ENCODE data around the gene AQP12A.
A peak's percentile ranks its signal among the peaks of the same experiment; 100 is the strongest.
"Not testable (repeated sequence)": the region's sequence is repeated elsewhere in the genome, so short reads cannot be mapped to it uniquely, and the experiment has no call there.

Gene AQP12A

DNA sequence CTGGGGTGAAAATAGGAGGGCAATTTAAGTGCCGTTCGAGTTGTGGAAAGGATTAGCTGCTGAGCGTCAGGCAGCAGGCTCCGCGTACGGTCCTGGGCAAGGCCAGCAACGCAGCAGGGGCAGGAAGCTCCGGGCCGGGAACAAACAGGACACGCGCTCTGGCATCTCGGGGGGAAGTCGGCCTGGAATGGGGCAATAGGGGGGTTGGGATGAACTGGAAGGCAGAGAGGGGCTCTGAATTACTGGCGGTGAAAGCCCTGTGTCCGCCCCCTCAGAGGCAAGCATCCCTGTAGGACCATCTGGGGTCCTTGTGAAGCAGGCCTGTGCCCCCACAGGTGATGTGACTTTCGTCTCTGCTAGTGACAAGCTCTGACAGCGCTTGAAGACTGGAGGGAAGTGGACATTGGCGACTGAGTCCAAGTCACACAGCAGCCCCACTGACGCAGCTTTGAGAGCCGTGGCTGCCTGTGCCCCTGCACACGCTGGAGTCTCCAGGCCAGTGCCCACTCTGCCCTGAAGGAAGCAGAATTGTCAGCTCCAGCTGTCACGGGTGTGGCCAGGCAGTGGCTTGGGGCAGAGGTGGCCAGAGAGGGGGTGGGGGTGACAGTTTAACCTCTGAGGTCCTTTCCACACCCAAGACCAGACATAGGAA, 44.0 kb upstream of the AQP12A start:
- Mint-ChIP-seq H3K4me1 (ENCODE audit: low read depth in 2 of 2) (peaks cover 12 to 13% of the 10 kb centered on the region in 2 donors), H3K27ac (peak overlapping the region; percentile 38 to 64), H3K4me3 (peak overlapping the region in 1 of 2 donors; percentile 5), H3K9me3 (peaks cover 0 to 1% of the 10 kb centered on the region in 2 donors), H3K36me3 (ENCODE audit: insufficient read depth) (peaks cover 11% of the 10 kb centered on the region), H3K27me3 (peaks cover 27 to 34% of the 10 kb centered on the region in 2 donors)
- DNase-seq = no peak
- ATAC-seq (replicated peaks) = no peak

DNA sequence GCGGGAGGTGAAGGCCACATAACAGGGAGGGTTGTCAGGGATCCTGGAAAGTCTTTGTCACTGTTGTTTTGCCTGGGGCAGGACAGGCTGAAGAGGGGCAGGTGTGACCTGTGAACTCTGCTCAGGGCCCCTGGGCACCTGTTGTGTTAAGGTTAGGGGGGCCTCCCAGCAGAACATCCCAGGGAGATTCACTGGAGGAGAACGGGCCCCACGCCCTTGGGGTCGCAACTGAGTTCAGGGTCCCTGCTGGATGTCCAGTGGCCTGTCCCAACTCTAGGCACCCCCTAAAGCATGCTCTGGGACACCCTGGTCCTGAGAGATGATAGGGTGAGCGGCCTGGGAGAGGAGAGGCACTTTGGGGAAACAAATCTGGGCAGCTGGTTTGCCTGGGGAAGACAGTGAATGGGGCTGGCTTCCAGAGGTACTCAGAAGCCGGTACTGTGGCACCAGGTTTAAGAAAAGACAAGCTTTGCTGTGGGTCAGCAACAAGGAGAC, 43.5 kb upstream of the AQP12A start:
- no peak for DNase-seq
- peaks cover 12 to 13% of the 10 kb centered on the region in 2 donors for H3K4me1 Mint-ChIP-seq (ENCODE audit: low read depth in 2 of 2)
- no peak for ATAC-seq (replicated peaks)
- peaks cover 28 to 36% of the 10 kb centered on the region in 2 donors for H3K27me3 Mint-ChIP-seq
- peaks cover 0 to 1% of the 10 kb centered on the region in 2 donors for H3K9me3 Mint-ChIP-seq
- peaks cover 11% of the 10 kb centered on the region for H3K36me3 Mint-ChIP-seq (ENCODE audit: insufficient read depth)
- no peak overlapping the region for H3K4me3 Mint-ChIP-seq
- H3K27ac Mint-ChIP-seq = peak overlapping the region; percentile 46 to 60

- Mint-ChIP-seq H3K4me1 (ENCODE audit: low read depth in 2 of 2) (peaks cover 11 to 13% of the 10 kb centered on the region in 2 donors), H3K9me3 (peaks cover 0 to 1% of the 10 kb centered on the region in 2 donors), H3K4me3 (no peak overlapping the region), H3K36me3 (ENCODE audit: insufficient read depth) (peaks cover 11% of the 10 kb centered on the region), H3K27me3 (peaks cover 28 to 36% of the 10 kb centered on the region in 2 donors), H3K27ac (peak overlapping the region; percentile 46 to 60)
- ATAC-seq (replicated peaks) (no peak), DNase-seq (no peak)
Measured at GRCh38 chr2:240648650-240649275, 42.9 kb upstream of the AQP12A start.

DNA sequence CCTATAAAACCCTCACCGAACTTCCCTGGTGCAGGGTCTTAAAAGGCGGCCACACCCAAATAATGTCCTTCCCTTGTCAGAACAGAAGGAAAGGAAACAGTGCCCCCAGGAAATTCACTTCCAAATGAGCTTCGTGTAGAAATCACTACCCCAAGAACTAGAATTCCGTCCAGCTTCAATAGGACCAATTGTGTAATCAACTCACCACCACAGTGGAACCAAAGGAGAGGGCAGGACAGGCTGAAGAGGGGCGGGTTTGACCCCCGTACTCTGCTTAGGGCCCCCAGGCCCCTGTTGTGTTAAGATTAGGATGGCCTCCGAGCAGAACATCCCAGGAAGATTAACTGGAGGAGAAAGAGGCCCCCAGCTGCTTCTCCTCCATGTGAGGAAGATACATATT, 42.3 kb upstream of the AQP12A start:
- Mint-ChIP-seq H3K4me1 (ENCODE audit: low read depth in 2 of 2) (peaks cover 11 to 13% of the 10 kb centered on the region in 2 donors), H3K9me3 (peaks cover 0 to 1% of the 10 kb centered on the region in 2 donors), H3K4me3 (no peak overlapping the region), H3K27me3 (peaks cover 28 to 36% of the 10 kb centered on the region in 2 donors), H3K36me3 (ENCODE audit: insufficient read depth) (peaks cover 11% of the 10 kb centered on the region), H3K27ac (peak overlapping the region in 1 of 2 donors; percentile 46)
- ATAC-seq (replicated peaks) (no peak), DNase-seq (no peak)

DNA sequence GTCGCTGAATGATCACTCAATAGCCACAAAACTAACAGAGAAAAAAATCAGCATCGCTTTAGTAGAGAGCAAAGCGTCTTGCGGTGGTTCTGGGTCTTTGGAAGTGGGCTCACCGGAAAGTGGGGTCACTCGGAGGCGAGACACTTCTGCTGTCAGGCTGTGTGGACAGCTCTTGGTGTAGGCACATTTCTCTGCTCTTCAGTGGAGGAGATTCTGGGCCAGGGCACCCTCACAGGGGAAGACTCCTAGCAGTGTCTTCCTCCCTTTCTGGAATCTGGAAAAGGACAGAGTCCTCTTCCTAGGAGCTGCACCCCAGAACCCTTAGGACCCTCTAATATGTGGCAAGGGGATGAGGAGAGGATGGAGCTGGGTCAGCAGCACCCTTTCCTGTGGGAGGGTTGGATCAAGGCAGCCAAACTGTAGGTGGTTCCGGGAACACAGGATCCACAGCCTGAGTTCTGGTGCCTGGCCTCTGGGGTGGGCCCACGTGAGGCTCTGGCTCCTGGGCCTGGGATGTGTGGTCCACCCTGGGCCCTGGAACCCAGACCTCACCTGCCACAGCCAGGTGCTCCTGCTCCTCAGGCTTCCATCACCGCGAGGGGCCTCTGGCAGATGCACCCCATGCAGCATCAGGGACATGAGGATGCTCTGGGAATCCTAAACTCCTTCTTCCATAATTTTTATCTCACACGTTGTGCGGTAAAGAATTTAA, 41.3 kb upstream of the AQP12A start:
- H3K4me1 Mint-ChIP-seq (ENCODE audit: low read depth in 2 of 2) = peaks cover 16 to 21% of the 10 kb centered on the region in 2 donors
- H3K27me3 Mint-ChIP-seq = peaks cover 28 to 44% of the 10 kb centered on the region in 2 donors
- peaks cover 11% of the 10 kb centered on the region for H3K36me3 Mint-ChIP-seq (ENCODE audit: insufficient read depth)
- no peak overlapping the region for H3K4me3 Mint-ChIP-seq
- peaks cover 0 to 1% of the 10 kb centered on the region in 2 donors for H3K9me3 Mint-ChIP-seq
- ATAC-seq (replicated peaks) = no peak
- no peak for DNase-seq
- H3K27ac Mint-ChIP-seq = peak overlapping the region in 1 of 2 donors; percentile 31

- no peak overlapping the region for H3K27ac Mint-ChIP-seq
- peaks cover 0 to 1% of the 10 kb centered on the region in 2 donors for H3K9me3 Mint-ChIP-seq
- DNase-seq = no peak
- H3K36me3 Mint-ChIP-seq (ENCODE audit: insufficient read depth) = peaks cover 10% of the 10 kb centered on the region
- no peak for ATAC-seq (replicated peaks)
- H3K4me1 Mint-ChIP-seq (ENCODE audit: low read depth in 2 of 2) = peaks cover 13 to 17% of the 10 kb centered on the region in 2 donors
- H3K27me3 Mint-ChIP-seq = peaks cover 28 to 44% of the 10 kb centered on the region in 2 donors
- H3K4me3 Mint-ChIP-seq = no peak overlapping the region
Measured at GRCh38 chr2:240651185-240651584, 40.5 kb upstream of the AQP12A start.

DNA sequence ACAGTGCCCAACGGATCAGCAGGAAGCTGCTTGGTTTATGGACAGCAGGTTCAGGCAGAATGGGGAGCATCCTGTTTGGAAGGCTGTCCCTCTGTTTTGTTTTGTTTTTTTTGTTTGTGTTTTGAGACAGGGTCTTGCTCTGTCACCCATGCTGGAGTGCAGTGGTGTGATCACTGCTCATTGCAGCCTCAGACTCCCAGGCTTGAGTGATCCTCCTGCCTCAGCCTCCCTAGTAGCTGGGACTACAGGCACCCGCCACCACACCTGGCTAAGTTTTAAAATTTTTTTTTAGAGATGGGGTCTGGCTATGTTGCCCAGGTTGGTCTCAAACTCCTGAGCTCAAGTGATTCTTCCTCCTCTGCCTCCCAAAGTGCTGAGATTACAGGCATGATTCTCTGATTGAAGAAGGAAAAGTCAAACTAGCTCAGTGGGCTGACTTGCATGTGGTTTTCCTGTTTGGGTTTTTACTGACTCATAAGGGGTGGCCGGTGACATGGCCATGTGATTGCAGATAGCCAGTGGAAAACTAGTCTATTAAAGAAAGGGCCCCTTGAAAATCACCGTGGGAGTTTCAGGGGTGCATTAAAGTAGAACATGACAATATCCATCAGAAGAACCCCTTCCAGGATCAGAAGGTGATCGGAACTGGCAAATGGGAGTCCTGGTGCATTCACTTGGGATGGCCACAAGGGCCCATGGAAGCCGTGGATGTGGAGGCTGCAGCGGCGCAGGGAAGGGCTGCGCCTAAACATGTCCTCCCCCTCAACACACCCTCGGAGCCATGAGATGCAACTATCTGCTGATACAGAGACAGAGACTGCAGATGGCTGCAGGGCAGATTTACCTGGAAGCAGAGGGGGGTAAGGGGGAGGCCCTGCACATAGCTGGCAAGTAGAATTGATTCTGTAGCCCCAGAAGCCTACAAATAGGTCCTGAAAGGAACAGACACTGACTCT, 35.5 kb upstream of the AQP12A start:
- Mint-ChIP-seq H3K27ac (peak overlapping the region in 1 of 2 donors; percentile 63), H3K27me3 (peaks cover 4 to 15% of the 10 kb centered on the region in 2 donors), H3K4me3 (peak overlapping the region in 1 of 2 donors; percentile 14), H3K4me1 (ENCODE audit: low read depth in 2 of 2) (peaks cover 13 to 14% of the 10 kb centered on the region in 2 donors), H3K9me3 (no peaks in the 10 kb centered on the region), H3K36me3 (ENCODE audit: insufficient read depth) (no peaks in the 10 kb centered on the region)
- no peak for DNase-seq
- ATAC-seq (replicated peaks) = peak; percentile 97

- H3K27me3 Mint-ChIP-seq; DNase-seq; H3K36me3 Mint-ChIP-seq (ENCODE audit: insufficient read depth); H3K27ac Mint-ChIP-seq; H3K9me3 Mint-ChIP-seq; H3K4me3 Mint-ChIP-seq; ATAC-seq (replicated peaks): not testable (repeated sequence)
- peaks cover 9 to 11% of the 10 kb centered on the region in 2 donors for H3K4me1 Mint-ChIP-seq (ENCODE audit: low read depth in 2 of 2)
Measured at GRCh38 chr2:240659883-240660282, 31.8 kb upstream of the AQP12A start.

DNA sequence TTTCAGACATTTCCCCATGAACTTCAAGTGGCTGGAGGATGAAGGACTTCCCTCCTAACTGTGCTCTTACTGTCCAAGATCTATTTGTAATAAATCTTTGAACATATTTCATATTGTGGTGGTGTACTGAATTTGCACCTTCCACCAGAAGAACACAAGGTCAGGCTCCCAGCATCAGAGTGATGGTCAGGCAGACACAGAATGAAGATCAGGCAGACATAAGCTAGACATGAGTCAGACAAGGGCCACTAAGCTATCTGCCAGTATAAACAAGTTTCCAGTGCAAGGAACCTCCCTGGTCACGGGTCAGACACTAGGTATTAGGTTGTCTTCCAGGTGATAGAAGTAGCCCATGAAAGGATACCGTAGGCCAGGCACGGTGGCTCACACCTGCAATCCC, 29.0 kb upstream of the AQP12A start:
- DNase-seq (no peak), ATAC-seq (replicated peaks) (no peak)
- H3K4me1 Mint-ChIP-seq (ENCODE audit: low read depth in 2 of 2) = no peaks in the 10 kb centered on the region
- H3K27me3 Mint-ChIP-seq = peaks cover 22 to 23% of the 10 kb centered on the region in 2 donors
- no peak overlapping the region for H3K27ac Mint-ChIP-seq
- no peaks in the 10 kb centered on the region for H3K36me3 Mint-ChIP-seq (ENCODE audit: insufficient read depth)
- H3K9me3 Mint-ChIP-seq = peaks cover 3 to 5% of the 10 kb centered on the region in 2 donors
- H3K4me3 Mint-ChIP-seq = no peak overlapping the region

- no peaks in the 10 kb centered on the region for H3K4me1 Mint-ChIP-seq (ENCODE audit: low read depth in 2 of 2)
- no peak overlapping the region for H3K27ac Mint-ChIP-seq
- no peak overlapping the region for H3K4me3 Mint-ChIP-seq
- H3K36me3 Mint-ChIP-seq (ENCODE audit: insufficient read depth) = no peaks in the 10 kb centered on the region
- H3K27me3 Mint-ChIP-seq = peaks cover 23 to 30% of the 10 kb centered on the region in 2 donors
- H3K9me3 Mint-ChIP-seq = peaks cover 3 to 5% of the 10 kb centered on the region in 2 donors
- ATAC-seq (replicated peaks) (no peak), DNase-seq (no peak)
Measured at GRCh38 chr2:240663546-240664190, 28.0 kb upstream of the AQP12A start.

GRCh38 chr2:240664622-240665021, 27.0 kb upstream of the AQP12A start:
- DNase-seq (no peak), ATAC-seq (replicated peaks) (no peak)
- Mint-ChIP-seq H3K27me3 (peaks cover 23 to 30% of the 10 kb centered on the region in 2 donors), H3K27ac (no peak overlapping the region), H3K4me1 (ENCODE audit: low read depth in 2 of 2) (no peaks in the 10 kb centered on the region), H3K9me3 (peaks cover 3 to 5% of the 10 kb centered on the region in 2 donors), H3K36me3 (ENCODE audit: insufficient read depth) (no peaks in the 10 kb centered on the region), H3K4me3 (no peak overlapping the region)

GRCh38 chr2:240670402-240670801, 21.3 kb upstream of the AQP12A start:
- DNase-seq = no peak
- ATAC-seq (replicated peaks) = no peak
- peaks cover 0 to 3% of the 10 kb centered on the region in 2 donors for H3K4me1 Mint-ChIP-seq (ENCODE audit: low read depth in 2 of 2)
- no peaks in the 10 kb centered on the region for H3K9me3 Mint-ChIP-seq
- peak overlapping the region in 1 of 2 donors; percentile 22 for H3K27ac Mint-ChIP-seq
- no peaks in the 10 kb centered on the region for H3K36me3 Mint-ChIP-seq (ENCODE audit: insufficient read depth)
- no peak overlapping the region for H3K4me3 Mint-ChIP-seq
- H3K27me3 Mint-ChIP-seq = peaks cover 23 to 47% of the 10 kb centered on the region in 2 donors
